Tibial nerve (tissue), 3 donors: Measurements from ENCODE around the gene TPM2.
A peak's percentile ranks its signal among the peaks of the same experiment; 100 is the strongest.

ENCODE experiments used
- CTCF ChIP-seq, 5 experiments: fragments of 200-600 bp in 3 of 5; fragments of 450-650 bp in 2 of 5; sonication (generic) in 3 of 5; IDR thresholded peaks; one replicate each; pipeline ENCODE4 v1.5.1; 2016 to 2019; ENCODE audit warnings: antibody characterized with exemption in 5 of 5, mild to moderate bottlenecking in 3 of 5, moderate library complexity in 2 of 5
- POLR2A ChIP-seq, 2 donors: fragments of 450-650 bp; IDR thresholded peaks; one replicate each; pipeline ENCODE4 v1.6.1; 2017; ENCODE audit warnings: antibody characterized with exemption in 2 of 2, mild to moderate bottlenecking in 2 of 2, moderate library complexity in 2 of 2

- TF ChIP-seq POLR2A (IDR thresholded peaks at IDR 0.05) (peak in 1 of 2 donors; percentile 32), CTCF (IDR thresholded peaks at IDR 0.05) (peak in 1 of 5 experiments; percentile 26)
These were observed 24.9 kb downstream of the TPM2 start, which contains the start of gene ARHGEF39 for GRCh38 chr9:35664531-35665470.
